Measurements from ENCODE around the gene SPAG8.

The SPAG8 gene

DNA sequence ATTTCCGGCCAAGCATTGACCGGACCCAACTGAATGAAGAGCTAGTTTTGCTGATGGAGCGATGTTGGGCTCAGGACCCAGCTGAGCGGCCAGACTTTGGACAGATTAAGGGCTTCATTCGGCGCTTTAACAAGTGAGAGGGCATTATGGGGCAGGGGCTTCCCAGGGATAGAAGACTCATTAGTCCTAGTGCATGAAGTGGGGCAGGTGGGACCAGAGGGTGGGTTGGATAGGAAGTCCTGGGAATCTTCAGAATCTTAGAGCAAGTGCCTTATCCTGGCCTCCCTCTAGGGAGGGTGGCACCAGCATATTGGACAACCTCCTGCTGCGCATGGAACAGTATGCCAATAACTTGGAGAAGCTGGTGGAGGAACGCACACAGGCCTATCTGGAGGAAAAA lies 6.0 kb downstream of the SPAG8 start:
- DNase-seq, result no peak

DNA sequence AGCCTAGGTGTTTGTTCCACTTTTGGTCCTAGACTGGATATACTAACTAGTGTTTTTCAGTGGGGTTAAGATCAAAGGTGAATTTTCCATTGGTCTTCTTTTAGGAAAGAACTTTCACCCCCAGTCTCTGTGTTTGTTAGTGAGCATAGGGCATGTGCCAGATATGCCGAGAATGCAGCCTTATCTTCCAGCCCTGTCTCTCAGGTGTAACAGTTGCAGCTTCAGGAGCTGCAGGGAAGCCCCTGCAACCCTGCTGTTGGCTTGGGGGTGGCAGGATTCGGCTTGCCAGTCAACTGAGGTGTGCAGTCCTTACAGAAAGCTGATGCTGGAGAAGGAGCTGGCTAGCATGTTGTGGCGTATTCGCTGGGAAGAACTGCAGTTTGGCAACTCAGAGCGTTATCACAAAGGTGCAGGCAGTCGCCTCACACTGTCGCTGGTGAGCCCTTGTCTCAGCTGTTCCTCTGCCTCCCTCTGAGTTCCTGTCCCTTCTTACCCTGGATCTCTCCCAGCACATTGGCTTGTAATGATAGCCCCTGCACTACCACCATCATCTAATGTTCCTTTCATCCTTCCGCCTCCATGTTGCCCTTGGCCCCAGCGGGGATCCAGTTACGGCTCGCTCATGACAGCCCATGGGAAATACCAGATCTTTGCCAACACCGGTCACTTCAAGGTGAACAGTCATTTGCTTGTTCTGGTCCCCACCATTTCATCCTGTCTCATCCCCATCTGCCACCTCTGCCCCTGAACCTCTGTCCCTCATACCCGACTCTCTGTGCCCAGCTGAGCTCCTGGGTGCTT lies 10.5 kb downstream of the SPAG8 start:
- no peak for DNase-seq

DNA sequence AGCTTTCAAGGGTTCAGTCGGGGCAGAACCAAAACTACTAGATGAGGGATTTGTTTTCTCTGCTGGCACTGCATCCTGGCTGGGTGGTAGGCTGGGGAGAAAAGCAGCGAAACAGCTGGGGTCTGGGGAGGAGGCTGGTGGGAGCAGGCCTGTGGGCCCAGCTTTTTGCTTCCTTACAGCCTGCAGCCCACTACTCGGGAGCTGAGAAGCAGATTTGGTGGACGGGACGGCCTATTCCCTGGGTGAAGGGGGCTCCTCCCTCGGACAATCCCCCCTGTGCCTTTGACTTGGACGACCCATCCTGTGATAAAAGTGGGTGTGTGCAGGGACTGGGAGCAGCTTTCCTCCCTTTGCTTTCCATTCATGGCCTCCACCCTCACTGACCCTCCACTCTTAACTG lies 11.5 kb downstream of the SPAG8 start:
- no peak for DNase-seq

DNA sequence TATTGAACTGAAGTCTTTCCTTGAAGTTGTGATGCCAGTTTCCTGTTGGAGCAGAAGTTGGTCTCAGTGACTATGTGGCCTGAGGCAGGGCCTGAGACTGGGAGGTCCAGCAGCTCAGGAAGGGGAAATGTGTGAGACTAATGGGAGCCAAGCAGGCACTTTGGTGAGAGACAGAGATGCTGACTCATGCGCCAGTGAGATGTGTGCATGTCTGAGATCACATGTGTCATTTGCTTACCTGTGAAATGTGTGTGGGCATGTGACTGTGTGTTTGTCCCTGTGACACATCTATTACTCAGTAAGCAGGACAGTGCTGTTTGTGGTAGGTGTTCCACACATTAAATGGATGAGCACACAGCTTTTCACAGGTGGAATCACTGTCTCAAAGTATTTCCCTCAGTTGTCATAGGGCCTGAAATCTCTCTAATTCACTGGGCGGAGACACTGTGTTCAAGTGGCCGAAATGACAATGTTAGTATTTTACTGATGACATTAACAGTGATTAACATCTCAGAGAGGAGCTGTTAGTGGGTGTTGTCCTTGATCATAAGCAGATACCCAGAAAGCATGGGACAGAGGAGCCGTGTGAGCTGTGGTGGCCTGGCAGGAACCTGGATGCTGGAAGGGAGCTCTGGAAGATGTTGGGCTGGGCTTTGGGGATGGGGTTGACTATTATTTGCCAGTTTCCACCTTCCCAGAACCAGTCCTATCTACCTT lies 13.2 kb downstream of the SPAG8 start:
- DNase-seq, result no peak

DNA sequence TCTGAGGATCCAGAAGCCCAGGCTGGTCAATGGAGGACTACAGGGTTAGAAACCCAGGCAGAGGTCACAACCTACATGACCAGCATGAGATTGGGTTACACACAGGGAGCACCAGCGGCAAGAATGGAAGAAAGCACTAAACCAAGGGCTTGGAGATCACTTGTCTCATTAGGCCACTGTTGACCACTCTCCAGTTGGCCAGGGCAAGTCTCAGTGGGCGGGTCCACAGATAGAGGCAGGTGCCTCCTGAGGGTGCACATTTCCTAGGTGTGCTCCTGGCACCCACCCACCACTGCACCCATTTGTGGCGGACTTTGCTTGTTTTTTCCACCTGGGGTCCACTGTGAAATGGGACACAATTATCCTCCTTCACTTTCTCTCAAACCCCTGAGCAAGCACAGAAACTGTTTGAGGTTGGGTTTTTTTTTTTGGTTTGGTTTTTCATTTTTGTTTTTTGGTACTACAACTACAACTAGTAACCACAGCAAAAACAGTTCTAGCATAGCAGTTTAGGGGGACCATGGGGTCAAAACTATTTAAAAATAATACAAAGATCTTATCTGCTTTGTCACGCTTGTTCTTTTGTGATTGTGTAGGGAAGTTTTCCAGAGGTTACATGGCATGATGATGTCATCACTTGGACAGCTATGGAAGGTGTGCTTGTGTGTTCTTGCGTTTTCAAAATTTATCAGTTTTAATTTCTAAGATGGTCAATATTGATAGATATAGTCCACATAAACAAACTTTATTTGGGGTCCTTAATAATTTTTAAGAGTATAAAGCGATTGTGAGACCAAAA lies 14.6 kb downstream of the SPAG8 start:
- no peak for DNase-seq

DNA sequence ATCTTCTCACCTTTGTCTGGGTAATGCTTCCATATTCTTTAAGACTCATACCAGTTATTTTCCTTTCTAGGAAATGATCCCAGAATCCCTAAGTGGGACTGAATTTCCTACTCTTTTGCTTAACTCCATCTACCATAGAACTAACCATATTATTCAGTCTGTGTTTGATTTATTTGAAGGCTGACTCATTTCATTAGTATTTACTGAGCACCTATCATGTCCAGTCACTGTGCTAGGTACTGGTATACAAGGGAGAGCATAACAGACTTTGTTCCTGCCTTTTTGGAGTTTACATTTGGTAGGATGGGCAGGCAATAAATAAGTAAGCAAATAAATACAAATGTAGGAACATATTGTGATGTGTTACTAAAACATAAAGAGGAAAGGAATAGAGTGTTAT lies 16.4 kb downstream of the SPAG8 start:
- no peak for DNase-seq

DNA sequence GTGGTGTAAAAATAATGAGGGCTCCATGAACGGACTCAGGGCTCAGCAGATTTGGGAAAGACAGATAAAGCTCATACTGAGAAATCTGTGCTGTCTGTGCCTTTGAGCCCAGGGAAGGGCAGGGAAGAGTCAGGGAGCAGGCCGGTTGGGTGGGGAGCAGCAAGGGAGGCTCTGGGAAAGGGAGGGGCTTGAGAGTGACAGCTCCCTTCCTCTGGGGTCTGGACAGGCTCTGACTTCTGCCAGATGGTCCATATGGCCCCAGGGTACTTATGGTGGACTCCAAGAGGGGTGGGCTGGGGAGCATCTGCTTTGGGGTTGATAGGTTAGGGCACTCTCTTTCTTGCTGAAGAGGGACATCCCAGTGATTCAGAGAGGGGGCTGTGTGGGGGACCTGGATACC lies 18.6 kb downstream of the SPAG8 start:
- DNase-seq, result no peak

DNA sequence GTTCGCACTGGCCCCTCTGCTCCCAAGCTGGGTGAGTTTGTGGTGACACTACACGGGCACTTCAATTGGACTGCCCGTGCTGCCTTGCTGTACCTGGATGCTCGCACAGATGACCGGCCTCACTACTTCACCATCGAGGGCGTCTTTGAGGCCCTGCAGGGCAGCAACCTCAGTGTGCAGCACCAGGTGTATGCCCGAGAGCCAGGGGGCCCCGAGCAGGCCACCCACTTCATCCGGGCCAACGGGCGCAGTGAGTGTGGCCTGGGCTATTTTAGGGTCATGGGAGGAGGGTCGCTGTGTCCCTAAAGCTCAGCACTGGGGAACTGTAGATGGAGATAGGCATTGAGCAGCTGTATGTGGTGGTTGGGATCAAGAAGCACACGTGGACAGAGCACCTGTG lies 19.2 kb downstream of the SPAG8 start:
- DNase-seq, result no peak

DNA sequence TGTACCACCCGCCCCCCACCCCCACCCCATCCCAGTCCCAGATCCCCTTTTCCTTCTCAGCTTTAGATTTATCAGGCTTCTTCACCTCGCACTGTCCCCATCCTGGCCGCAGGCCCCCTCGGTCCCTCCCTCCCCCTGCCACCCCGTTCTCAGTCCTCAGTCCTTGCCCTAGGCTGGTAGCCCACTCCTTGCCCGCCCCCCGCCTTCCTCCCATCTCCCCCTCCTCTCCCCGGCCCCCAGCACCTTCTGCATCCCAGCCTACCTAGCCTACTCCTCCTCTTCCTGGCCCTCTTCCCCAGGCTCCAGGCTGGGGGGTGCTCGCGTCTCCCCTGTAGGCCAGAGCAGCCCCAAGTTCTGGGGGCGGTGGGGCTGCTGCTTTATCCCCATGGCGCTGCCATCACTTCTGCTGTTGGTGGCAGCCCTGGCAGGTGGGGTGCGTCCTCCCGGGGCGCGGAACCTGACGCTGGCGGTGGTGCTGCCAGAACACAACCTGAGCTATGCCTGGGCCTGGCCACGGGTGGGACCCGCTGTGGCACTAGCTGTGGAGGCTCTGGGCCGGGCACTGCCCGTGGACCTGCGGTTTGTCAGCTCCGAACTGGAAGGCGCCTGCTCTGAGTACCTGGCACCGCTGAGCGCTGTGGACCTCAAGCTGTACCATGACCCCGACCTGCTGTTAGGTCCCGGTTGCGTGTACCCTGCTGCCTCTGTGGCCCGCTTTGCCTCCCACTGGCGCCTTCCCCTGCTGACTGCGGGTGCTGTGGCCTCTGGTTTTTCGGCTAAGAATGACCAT lies 19.8 kb downstream of the SPAG8 start:
- no peak for DNase-seq

DNA sequence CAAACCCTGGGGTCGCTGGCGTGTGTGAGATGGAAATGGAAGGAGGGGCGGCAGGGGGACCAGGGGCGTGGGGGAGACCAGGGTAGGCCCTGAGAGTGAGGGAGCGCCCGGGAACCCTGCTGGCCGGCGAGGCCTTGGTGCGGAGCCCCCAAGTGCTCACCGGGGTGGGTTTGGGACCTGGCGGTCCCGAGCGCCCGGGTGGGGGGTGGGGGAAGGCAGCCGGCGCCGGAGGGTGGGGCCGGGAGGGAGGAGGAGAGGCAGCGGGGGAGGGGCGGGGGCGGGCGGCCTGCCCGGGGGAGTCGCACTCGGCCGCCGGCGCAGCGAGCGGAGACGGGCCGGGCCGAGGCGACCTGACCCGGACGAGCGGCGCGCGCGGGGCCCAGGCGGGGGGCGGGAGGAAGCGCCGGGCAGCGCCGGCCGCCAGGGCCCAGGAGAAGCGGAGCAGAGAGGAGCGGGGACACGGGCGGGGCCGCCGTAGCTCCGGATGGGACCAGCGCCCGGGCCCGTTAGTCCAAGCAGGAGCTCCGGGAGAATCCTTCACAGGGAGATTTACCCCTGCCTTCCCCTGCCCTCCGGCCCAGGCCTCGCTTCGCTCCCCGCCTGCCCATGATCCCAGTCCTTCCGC lies 20.7 kb downstream of the SPAG8 start, which contains the start of gene NPR2:
Gene NPR2 (plus strand): TSS at position 295 of the 625 bp plus-strand sequence. CDS start 818 bp downstream, outside the sequence.
- DNase-seq, result no peak

DNA sequence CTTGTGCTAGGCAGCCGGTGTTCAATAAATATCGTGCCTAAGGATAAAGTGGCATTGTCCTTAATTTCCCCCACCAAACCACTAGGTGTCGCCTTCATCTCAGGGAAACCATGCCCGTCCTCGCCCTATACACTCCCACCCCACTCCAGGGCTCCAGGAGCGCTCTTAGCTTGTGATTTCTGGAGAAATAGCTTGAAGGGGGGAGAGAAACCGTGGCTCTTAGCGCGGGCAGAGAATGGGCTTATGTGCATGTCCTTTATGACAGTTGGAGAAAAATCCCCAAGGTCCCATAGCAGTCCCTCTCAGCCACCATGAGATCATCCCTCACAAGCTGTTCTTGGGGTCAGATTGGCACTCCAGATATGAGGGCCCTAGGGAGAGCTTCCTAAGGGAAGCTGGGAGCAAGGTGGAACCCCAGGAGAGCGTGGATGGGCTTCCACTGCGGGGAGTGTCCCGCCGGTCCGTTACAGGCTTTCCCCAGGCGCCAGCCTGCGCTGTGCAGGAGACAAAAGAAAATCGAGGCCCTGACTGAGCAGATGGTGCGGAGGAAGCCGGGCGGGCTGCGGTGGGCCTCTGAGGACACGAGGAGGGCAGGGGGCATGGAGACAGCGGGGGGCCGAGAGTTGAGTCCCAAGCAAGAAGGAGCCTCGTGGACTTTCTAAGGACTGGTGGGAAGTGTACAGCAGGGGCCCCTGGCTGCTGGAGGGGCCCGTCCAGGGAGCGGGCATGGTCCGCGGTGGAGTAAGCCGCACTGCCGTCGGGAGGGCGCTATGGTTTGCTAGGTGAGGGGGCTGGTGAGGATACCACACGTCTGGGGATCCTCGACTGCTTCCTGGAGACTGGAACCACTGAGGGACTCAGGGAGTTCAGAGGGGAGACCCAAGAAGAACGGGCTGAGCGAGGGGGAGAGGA lies 21.4 kb downstream of the SPAG8 start:
- DNase-seq, result peak; percentile 53

DNA sequence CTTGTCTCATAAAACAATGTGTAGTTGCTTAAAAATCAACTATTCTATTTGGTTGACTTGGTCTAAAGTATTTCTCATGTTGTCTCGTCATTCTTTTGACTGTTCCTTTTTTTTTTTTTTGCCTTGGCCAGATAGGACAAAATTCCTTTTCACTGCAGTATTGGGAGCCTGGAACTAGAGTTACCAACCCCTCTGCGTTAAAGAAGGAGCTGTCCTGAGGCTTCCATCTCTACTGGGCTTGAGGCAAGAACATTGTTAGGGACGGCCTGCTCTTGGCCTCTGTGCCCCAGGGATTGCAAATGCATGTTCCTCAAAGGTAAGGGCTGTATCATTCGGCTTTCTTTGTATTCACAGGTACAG lies 22.1 kb downstream of the SPAG8 start:
- DNase-seq, result no peak

DNA sequence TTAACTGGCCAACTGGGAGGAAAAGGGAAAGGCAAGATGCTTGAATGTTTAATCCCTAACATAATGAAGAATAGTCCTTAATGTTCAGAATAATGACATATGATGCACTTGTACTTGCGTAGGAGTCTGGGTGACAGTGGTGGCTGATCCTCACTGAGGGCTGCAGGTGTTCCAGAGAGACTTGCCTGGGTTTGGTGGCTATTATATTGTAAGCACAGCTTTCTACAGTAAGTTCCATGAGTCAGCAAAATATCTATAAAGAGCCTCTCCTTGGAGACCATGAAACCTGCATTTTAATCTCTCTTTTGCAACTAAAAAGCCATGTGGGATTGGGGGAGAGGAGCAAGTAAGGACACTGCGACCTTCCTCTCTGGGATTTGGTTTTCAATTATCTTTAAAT lies 22.5 kb downstream of the SPAG8 start:
- DNase-seq, result no peak

DNA sequence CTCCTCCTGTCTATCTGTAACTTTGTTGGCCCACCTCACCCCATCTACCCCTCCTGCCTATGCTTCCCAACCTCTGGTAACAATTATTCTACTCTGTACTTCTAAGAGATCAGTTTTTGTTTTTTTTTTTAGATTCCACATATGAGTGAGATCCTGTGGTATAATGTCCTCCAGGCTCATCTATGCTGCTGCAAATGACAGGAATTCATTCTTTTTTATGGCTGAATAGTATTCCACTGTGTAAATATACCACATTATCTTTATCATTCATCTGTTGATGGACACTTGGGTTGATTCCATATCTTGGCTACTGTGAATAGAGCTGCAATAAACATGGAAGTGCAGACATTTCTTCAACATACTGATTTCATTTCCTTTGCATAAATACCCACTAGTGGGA lies 28.6 kb downstream of the SPAG8 start:
- DNase-seq, result no peak

DNA sequence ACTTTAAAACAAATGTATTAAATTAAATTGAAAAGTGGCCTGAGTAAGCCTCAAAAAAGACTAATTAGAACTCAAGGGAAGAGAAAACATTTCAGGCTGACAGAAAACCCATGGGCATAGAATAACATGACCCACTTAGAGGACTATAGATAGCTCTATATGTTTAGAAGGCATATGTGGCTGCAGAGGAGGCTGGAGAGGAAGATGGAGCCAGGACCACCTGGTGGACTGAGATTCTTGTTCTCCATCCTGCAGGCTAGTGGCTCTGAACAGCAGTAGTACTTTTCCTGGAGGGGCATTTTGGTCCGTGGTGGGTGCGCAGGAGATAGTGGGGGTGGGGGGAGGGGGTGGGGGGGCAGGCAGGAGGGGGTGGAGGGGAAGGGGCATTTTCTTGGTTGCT lies 31.0 kb downstream of the SPAG8 start:
- DNase-seq, result no peak

DNA sequence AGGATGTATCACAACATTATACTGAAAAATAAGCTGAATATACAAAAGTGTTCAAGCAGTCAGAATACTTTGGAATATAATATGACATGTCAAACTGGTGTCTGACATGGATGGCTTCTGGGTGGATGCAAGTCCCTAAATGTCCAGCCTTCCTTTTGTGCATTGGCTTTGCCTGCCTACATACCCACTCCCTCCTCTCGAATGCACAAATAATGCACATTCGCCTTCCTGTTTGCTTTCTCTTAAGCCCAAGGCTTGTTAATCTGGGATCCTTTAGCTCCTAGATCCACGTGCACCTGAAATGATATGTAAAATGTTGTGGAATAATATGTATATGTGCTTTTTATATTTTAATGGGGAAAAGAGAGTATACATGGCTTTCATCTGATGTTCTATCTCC lies 33.6 kb downstream of the SPAG8 start:
- DNase-seq, result no peak

DNA sequence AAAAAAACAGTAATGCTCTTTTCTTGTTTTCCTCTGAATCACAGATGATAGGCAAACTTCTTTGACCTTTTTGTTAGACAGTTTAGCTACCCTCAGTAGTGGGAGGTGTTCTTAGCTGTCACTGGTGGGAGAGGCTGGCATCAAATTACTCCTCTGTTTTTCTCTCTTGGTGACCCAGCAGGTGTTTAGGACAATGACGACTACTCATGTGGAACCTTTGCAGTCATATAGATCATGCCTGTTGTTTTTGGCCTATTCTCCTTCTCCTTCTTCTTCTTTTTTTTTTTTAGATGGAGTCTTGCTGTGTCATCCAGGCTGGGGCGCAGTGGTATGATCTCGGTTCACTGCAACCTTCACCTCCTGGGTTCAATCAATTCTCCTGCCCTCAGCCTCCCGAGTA lies 36.0 kb downstream of the SPAG8 start:
- DNase-seq, result no peak

DNA sequence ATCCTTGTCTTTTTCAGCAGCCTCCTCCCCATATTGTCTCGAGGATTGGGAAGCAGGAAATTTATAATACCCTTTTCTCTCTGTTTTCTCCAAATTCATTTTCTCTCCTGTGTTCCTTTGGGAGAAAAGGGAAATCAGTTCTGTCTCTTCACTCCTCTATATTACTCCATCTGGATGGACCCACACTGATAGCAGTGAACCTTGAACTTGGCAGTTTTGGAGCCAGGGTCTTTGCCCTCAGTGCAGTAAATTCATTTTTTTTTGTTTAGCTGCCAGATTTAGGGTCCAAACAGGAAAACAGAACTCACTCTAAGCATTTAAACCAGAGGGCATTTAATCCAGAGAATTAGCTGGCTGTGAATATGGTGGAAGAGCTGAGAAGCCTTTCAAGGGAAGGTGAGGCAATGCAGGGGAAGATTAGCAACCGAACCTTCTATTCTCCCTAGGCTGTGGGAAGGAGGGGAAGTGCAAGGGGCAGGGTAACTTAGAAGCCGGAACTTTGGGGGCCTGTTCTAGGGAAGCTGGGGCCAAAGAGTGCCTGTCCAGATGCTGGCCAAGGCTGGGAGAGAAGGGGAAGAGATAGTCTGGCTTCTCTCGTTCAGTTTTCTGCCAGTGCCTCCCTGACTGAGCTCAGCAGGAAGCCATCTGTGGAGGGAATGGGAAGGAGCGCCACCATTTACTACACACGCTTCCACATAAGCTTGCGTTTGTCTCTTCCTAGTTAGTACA lies 37.0 kb downstream of the SPAG8 start:
- no peak for DNase-seq

DNA sequence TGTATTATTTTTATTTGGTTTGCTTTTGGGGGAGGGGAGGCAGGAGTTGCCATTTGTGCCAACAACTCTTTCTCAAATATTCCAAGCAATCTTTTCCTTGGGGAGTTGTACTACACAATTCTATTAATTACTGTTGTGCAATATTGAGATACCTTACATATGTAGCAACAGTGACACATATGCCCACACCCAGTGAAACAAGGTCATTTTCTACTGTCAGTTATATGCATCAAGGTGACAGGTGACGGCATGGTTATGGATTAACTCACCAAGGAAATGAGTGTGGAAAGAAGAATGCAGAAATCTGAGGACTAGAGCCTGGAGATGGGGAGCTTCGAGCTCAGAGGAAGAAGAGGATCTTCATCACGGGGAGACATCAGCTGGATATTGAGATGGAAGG lies 40.1 kb downstream of the SPAG8 start:
- DNase-seq, result no peak

DNA sequence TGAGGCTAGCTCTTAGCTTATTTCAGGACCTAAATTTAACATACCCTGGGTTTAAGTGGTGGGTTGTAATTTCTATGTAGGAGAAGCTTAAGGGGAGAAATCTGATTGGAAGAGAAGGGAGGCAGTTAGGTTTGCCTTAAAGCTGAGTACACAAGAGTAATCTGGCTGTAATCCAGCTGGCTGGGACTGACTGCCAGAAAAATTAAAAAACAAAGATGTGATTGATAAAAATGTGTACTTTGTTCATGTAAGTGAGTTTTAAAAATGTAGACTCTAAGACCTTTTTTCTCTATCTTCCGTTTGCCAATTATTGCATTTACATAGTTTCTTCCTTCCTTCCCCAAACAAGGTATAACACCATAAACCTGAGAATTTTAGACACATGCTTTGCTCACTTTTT lies 40.5 kb downstream of the SPAG8 start:
- no peak for DNase-seq

DNA sequence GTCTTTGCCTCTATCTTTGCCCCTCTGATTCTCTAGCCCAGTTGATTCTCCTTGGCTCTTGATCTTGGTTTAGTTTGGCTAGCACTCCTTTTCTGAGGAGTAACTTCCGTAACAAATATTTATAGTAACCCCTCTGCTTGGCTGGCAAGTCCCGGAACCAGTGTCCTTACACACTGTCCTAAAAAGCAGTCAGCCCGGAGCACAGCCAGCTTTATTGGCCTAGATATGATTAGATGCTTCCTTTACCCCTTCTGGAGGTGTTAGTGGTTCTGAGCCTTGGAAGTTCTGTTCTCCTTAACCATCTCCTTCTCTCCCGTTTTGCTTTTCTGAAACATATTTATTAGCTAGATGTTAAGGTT lies 41.0 kb downstream of the SPAG8 start:
- no peak for DNase-seq

Measured in activated gamma-delta T cell treated with Interleukin-2 at 50 U/mL for 16 hours (primary cell).